Body of pancreas (tissue), 4 donors: ENCODE data around the gene GPR26.

ENCODE experiments used
- CTCF ChIP-seq, 7 experiments: fragments of 450-650 bp in 4 of 7; fragments of 200-600 bp in 3 of 7; sonication (generic) in 3 of 7; IDR thresholded peaks; one replicate each; pipeline ENCODE4 v1.5.1; 2016 to 2019; ENCODE audit warnings: antibody characterized with exemption in 7 of 7
- POLR2A ChIP-seq, 3 donors: fragments of 450-650 bp; IDR thresholded peaks; one replicate each; pipeline ENCODE4 v1.6.1; 2016; ENCODE audit warnings: antibody characterized with exemption in 3 of 3, mild to moderate bottlenecking in 2 of 3

GRCh38 chr10:123621492-123621891 is 44.7 kb upstream of the GPR26 start:
- no peak for TF ChIP-seq CTCF (IDR thresholded peaks at IDR 0.05)
- no peak for TF ChIP-seq POLR2A (IDR thresholded peaks at IDR 0.05)
